Activated CD8-positive, alpha-beta memory T cell treated with anti-CD3 and anti-CD28 coated beads for 4 hours (primary cell): ENCODE results near the gene PCK2.

Experiments used
- DNase-seq, 2 donors: peaks; one replicate each; pipeline ENCODE4 v3.0.0-alpha.2; 2020; ENCODE audit warnings: low read depth in 2 of 2

PCK2 gene

GRCh38 chr14:24075485-24076301 lies 18.4 kb upstream of the PCK2 start:
- no peak for DNase-seq

GRCh38 chr14:24076302-24076601 lies 17.9 kb upstream of the PCK2 start:
- DNase-seq = no peak

GRCh38 chr14:24077086-24077485 lies 17.0 kb upstream of the PCK2 start:
- DNase-seq = no peak

GRCh38 chr14:24078146-24078545 lies 16.0 kb upstream of the PCK2 start:
- no peak for DNase-seq

- DNase-seq = no peak
Measured at GRCh38 chr14:24079491-24080141, 14.5 kb upstream of the PCK2 start.

- no peak for DNase-seq
Measured at GRCh38 chr14:24080142-24080530, 14.0 kb upstream of the PCK2 start.

GRCh38 chr14:24080888-24081738 lies 13.0 kb upstream of the PCK2 start:
- peak; percentile 33 to 39 for DNase-seq

- no peak for DNase-seq
Measured at GRCh38 chr14:24081739-24082211, 12.3 kb upstream of the PCK2 start.

- DNase-seq = no peak
Measured at GRCh38 chr14:24082411-24083080, 11.6 kb upstream of the PCK2 start.

GRCh38 chr14:24083462-24083861 lies 10.6 kb upstream of the PCK2 start:
- DNase-seq = no peak

GRCh38 chr14:24084440-24084839 lies 9.7 kb upstream of the PCK2 start:
- DNase-seq = no peak

GRCh38 chr14:24085215-24085614 lies 8.9 kb upstream of the PCK2 start:
- DNase-seq = no peak

GRCh38 chr14:24086193-24086955 lies 7.7 kb upstream of the PCK2 start:
- DNase-seq = no peak

GRCh38 chr14:24087004-24087403 lies 7.1 kb upstream of the PCK2 start:
- no peak for DNase-seq

GRCh38 chr14:24088095-24088494 lies 6.0 kb upstream of the PCK2 start:
- no peak for DNase-seq

- DNase-seq = no peak
Measured at GRCh38 chr14:24089890-24090289, 4.2 kb upstream of the PCK2 start.

- DNase-seq = no peak
Measured at GRCh38 chr14:24092110-24092504, 2.0 kb upstream of the PCK2 start.

- DNase-seq = no peak
Measured at GRCh38 chr14:24092505-24093206, 1.5 kb upstream of the PCK2 start.

GRCh38 chr14:24093207-24093900 lies 757 bp upstream of the PCK2 start:
- DNase-seq = no peak

- no peak for DNase-seq
Measured at GRCh38 chr14:24094841-24095270, 745 bp downstream of the PCK2 start.
